HUES6 (cell line): Measurements from ENCODE around the gene FAF1.
"Not testable (repeated sequence)": the region's sequence is repeated elsewhere in the genome, so short reads cannot be mapped to it uniquely, and the experiment has no call there.

Experiments
- H3K27ac ChIP-seq: 2 replicates; pipeline ENCODE4 v1.7.0; 2013; ENCODE audit warnings: low read depth, mild to moderate bottlenecking, low read length, inconsistent platforms
- H3K27me3 ChIP-seq: 2 replicates; pipeline ENCODE4 v1.6.1; 2013; ENCODE audit warnings: low read length; ENCODE audit not compliant: control insufficient read depth, insufficient read depth
- H3K36me3 ChIP-seq: 2 replicates; pipeline ENCODE4 v1.6.1; 2013; ENCODE audit warnings: low read length; ENCODE audit not compliant: control insufficient read depth, insufficient read depth
- H3K4me1 ChIP-seq: 2 replicates; pipeline ENCODE4 v1.6.1; 2013; ENCODE audit warnings: low read length; ENCODE audit not compliant: control insufficient read depth, insufficient read depth
- H3K4me3 ChIP-seq: 2 replicates; pipeline ENCODE4 v1.5.1; 2013; ENCODE audit warnings: low read depth, low read length
- H3K9ac ChIP-seq: one replicate; pipeline ENCODE4 v1.6.1; 2013; ENCODE audit warnings: mild to moderate bottlenecking, low read length
- H3K9me3 ChIP-seq: 2 replicates; pipeline ENCODE4 v1.6.1; 2013; ENCODE audit warnings: low read depth, low read length; ENCODE audit not compliant: control insufficient read depth, insufficient read depth

FAF1 gene

DNA sequence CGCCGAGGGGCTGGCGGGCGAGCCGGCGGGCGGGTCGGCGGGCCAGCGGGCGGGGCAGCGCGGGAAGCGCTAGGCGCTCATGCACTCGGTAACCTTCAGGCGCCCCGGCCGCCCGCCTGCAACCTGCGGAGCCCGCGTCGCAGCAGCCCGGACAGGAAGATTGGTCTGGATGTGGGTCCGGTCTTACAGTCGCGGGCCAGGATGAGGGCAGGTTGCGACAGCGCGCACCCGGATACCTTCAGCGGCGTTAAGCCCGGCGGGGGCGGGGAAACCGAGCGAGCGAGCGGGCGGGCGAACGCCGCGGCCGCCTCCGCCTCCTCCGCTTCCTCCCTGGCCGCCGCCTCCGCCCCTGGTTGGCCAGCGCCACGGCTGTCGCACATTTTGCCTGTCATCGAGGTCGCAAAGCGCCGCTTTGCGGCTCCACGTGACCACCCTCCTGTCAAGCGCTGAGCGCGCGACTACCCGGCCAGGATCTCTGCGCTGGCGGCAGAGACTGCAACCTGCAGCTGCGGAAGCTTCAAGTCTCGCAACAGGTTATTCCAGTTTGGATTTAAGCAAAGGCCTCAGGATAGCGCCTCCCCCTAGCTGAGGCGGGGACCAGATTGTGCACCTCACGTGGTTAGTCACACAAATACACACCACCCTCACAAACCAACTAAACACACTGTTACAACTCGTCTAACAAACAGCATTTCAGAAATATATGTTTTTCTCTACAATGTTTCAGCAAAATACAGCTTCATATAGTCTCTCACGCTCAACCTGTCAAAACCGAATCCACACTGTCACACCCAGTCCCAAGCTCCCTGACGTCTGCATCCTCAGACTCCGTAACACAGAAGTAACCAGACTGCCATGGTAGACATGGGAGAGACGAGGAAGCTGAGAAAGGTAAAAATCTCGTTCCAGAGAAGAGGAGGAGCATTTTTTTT, at the start of gene FAF1:
TSS of gene FAF1 (minus strand) at position 355 of the 932 bp plus-strand sequence. CDS start 456 bp downstream, outside the sequence.
- H3K4me3 ChIP-seq: peak within 1 kb of the TSS; percentile 99
- H3K27ac ChIP-seq: no peak within 1 kb of the TSS
- H3K9ac ChIP-seq: peak within 1 kb of the TSS; percentile 86
- no peaks in the 10 kb centered on the region for H3K9me3 ChIP-seq
- no peaks in the 10 kb centered on the region for H3K36me3 ChIP-seq
- peaks cover 5% of the 10 kb centered on the region; the same call in 1 of the 2 replicates for H3K4me1 ChIP-seq
- peaks cover 16% of the 10 kb centered on the region for H3K27me3 ChIP-seq

DNA sequence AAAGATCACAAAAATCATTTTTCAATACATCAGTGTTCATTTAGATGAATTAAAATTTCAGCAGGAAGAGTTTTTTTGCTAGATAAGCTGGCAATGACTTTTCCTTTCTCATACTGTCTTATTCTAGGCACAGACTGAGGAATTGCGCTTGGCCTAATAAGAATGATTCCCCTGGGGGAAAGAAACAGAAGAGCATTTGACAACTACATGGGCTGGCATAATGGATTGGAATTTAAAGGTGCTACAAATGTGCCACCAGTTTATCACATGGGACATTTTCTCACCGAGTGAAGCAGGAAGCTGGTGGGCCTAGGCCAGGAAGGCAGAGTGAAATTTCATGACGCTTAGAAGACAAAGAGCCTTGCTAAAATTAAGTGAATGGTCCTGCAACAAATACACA, 49.3 kb upstream of the FAF1 start:
- Histone ChIP-seq H3K36me3 (no peaks in the 10 kb centered on the region), H3K4me1 (no peaks in the 10 kb centered on the region), H3K27ac (no peak overlapping the region), H3K27me3 (no peaks in the 10 kb centered on the region), H3K9ac (no peak overlapping the region), H3K4me3 (no peak overlapping the region), H3K9me3 (no peaks in the 10 kb centered on the region)

DNA sequence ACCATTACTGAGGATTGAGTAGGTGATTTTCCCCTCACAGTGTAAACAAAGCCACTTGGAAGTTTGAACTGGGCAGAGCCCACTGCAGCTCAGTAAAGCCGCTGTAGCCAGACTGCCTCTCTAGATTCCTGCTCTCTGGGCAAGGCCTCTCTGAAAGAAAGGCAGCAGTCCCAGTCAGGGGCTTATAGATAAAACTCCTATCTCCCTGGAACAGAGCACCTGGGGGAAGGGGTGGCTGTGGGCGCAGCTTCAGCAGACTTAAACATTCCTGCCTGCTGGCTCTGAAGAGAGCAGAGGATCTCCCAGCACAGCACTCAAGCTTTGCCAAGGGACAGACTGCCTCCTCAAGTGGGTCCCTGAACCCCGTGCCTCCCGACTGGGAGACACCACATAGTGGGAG, 45.5 kb upstream of the FAF1 start:
- not testable (repeated sequence) for H3K27ac ChIP-seq, H3K9ac ChIP-seq, H3K4me1 ChIP-seq, H3K27me3 ChIP-seq, H3K4me3 ChIP-seq, H3K36me3 ChIP-seq, H3K9me3 ChIP-seq

DNA sequence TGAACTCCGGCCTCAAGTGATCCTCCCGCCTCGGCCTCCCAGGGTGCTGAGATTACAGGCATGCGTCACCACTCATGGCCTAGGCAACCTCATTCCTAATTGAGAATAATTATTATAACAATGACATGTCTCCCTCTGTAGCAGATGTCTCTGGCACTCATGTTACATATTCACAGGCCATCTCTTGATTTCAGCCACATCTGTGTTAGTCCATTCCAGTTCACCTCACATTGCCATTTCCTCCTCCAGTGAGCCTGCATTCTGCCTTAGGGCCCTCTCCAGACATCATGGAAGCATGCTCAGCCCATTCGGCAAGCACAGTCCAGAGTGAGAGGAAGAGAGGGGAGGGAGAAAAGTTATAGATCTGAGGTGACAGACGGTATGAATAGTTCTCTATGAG, 42.4 kb upstream of the FAF1 start:
- H3K9me3 ChIP-seq: no peaks in the 10 kb centered on the region
- no peaks in the 10 kb centered on the region for H3K27me3 ChIP-seq
- no peaks in the 10 kb centered on the region for H3K4me1 ChIP-seq
- H3K4me3 ChIP-seq: no peak overlapping the region
- no peak overlapping the region for H3K27ac ChIP-seq
- no peaks in the 10 kb centered on the region for H3K36me3 ChIP-seq
- no peak overlapping the region for H3K9ac ChIP-seq

DNA sequence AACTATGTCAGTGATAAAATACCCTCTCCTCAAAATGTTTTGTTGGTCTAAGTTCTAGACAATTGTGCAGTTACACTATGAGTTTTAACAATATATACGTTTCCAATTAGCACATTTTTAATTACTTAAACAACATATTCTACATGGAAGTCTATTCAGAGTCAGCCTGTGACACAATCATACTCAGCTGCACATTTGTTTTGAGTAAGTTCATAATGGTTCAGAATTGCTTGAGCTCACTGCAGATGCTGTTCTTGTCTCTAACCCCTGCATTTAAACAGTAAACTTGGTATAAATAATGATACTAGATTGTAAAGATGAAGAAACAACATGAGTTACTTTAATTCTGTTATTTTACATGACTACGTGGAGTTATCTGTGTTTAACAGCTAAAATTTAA, 40.6 kb upstream of the FAF1 start:
- no peaks in the 10 kb centered on the region for H3K9me3 ChIP-seq
- H3K27ac ChIP-seq: no peak overlapping the region
- no peaks in the 10 kb centered on the region for H3K27me3 ChIP-seq
- H3K36me3 ChIP-seq: no peaks in the 10 kb centered on the region
- no peak overlapping the region for H3K9ac ChIP-seq
- H3K4me1 ChIP-seq: no peaks in the 10 kb centered on the region
- H3K4me3 ChIP-seq: no peak overlapping the region

DNA sequence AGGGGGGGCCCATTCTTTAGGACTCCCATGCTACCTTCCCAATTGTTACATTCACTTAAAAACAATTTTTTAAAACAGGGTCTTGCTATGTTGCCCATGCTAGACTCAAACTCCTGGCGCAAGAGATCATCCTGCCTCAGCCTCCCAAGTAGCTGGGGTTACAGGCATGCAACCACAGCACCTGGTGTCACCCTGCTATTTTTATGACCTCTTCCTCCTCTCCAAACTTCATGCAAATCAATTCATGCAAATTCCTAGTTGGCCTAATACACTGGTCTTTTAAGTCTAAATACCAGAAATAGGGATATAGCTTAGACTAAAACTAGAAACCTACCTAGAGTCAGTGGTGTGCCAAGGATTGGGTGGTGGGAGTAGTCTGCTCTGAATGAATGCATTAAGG, 40.1 kb upstream of the FAF1 start:
- H3K9ac ChIP-seq: no peak overlapping the region
- H3K36me3 ChIP-seq: no peaks in the 10 kb centered on the region
- H3K4me1 ChIP-seq: no peaks in the 10 kb centered on the region
- H3K27ac ChIP-seq: no peak overlapping the region
- H3K9me3 ChIP-seq: no peaks in the 10 kb centered on the region
- H3K4me3 ChIP-seq: no peak overlapping the region
- no peaks in the 10 kb centered on the region for H3K27me3 ChIP-seq

DNA sequence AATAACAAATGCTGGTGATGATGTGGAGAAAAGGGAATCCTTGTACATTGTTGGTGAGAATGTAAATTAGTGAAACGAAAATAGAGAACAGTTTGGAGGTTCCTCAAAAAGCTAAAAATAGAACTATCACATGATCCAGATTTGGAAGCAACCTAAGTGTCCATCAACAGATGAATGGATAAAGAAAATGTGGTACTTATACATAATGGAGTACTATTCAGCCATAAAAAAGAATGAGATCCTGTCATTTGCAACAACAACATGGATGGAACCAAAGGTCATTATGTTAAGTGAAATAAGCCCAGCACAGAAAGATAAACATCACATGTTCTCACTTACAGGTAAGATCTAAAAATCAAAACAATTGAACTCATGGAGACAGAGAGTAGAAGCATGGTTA, 39.3 kb upstream of the FAF1 start:
- H3K27ac ChIP-seq, H3K4me1 ChIP-seq, H3K27me3 ChIP-seq, H3K36me3 ChIP-seq, H3K9me3 ChIP-seq, H3K9ac ChIP-seq, H3K4me3 ChIP-seq: not testable (repeated sequence)

DNA sequence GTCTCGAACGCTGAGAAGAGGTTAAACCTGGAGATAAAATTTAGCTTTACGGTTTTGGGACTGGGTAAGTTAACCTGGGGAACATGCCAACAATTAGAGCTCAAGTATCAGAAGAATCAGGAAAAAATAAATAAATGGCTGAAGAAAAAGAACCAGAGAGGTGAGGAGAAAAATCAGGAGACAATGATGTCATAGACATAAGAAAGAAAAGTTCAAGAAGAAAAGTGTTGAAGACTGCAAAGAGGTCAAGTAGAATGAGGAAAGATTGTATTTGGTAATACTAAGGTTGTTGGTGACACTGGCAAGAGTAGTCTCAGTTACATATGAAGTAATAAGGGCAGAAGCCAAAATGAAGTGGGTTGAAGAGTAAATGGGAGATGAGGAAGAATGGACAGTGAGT, 36.0 kb upstream of the FAF1 start:
- no peak overlapping the region for H3K4me3 ChIP-seq
- H3K27me3 ChIP-seq: no peaks in the 10 kb centered on the region
- no peaks in the 10 kb centered on the region for H3K9me3 ChIP-seq
- no peaks in the 10 kb centered on the region for H3K4me1 ChIP-seq
- H3K9ac ChIP-seq: no peak overlapping the region
- no peaks in the 10 kb centered on the region for H3K36me3 ChIP-seq
- H3K27ac ChIP-seq: no peak overlapping the region

DNA sequence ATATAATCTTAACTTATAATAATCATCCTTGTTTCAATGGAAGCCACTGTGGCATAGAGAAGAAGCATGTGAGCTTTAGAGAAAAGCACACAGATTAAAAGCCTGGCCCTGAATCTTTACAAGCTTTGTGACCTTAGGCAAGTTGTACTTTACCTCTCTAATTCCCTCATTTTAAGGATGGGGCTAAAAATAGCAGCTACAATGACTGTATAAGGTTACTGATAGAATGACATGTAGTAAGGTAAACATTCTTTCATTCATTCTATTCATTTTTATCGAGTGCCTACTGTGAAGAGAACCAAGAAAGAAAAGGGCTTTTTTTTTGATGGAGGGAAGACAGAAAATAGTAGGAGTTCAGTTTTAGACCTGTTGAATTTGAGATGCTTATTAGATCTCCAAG, 35.6 kb upstream of the FAF1 start:
- no peaks in the 10 kb centered on the region for H3K27me3 ChIP-seq
- no peak overlapping the region for H3K9ac ChIP-seq
- H3K36me3 ChIP-seq: no peaks in the 10 kb centered on the region
- H3K27ac ChIP-seq: no peak overlapping the region
- H3K4me3 ChIP-seq: no peak overlapping the region
- no peaks in the 10 kb centered on the region for H3K9me3 ChIP-seq
- no peaks in the 10 kb centered on the region for H3K4me1 ChIP-seq

DNA sequence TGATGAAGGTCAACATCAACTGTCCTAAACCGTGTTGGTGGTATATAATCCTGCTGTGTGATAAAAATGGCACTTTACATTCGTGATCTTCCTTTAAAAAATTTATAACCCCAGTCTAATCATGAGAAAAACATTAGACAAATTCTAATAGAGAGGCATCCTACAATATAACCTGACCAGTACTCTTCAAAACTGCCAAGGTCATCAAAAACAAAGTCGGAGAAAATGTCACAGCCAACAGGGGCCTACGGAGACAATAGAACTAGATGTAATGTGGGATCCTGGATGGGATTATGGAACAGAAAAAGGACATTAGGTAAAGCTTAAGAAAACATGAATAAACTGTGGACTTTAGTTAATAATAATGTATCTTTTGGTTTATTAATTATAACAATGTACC, 34.9 kb upstream of the FAF1 start:
- H3K36me3 ChIP-seq: no peaks in the 10 kb centered on the region
- no peak overlapping the region for H3K4me3 ChIP-seq
- H3K9me3 ChIP-seq: no peaks in the 10 kb centered on the region
- H3K4me1 ChIP-seq: no peaks in the 10 kb centered on the region
- H3K9ac ChIP-seq: no peak overlapping the region
- H3K27ac ChIP-seq: no peak overlapping the region
- no peaks in the 10 kb centered on the region for H3K27me3 ChIP-seq

DNA sequence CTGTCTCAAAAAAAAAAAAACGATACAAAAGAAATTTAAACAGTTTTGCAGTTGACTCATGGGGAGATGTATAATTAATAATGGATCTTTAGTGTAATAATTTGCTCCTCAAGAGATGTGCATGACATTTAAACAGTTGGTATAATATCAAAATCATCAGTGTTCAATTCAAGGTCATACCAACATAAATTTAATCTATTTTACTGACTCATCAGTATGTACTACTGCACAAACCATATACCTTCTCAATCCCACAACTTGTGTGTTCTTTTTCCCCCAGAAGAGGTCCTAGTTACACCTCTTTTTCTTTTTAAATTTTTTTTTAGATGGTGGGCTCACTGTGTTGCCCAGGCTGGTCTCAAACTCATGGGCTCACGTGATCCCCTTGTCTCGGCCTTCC, 33.6 kb upstream of the FAF1 start:
- H3K9ac ChIP-seq: no peak overlapping the region
- H3K27ac ChIP-seq: no peak overlapping the region
- H3K36me3 ChIP-seq: no peaks in the 10 kb centered on the region
- no peaks in the 10 kb centered on the region for H3K27me3 ChIP-seq
- no peaks in the 10 kb centered on the region for H3K4me1 ChIP-seq
- H3K4me3 ChIP-seq: no peak overlapping the region
- H3K9me3 ChIP-seq: no peaks in the 10 kb centered on the region
